AG10803 (cell line): ENCODE data around the gene IFT88.
A peak's percentile ranks its signal among the peaks of the same experiment; 100 is the strongest.

ENCODE experiments used
- DNase-seq: peaks from one replicate; pipeline ENCODE4 v3.0.0; 2010; ENCODE audit warnings: low read depth
- H3K4me3 ChIP-seq: 2 replicates; pipeline ENCODE4 v1.5.1; 2011; ENCODE audit warnings: mild to moderate bottlenecking, low read length, control low read depth
- TF ChIP-seq, protein P1 (sequence below): conservative IDR thresholded peaks from 2 replicates; pipeline ENCODE4 v1.5.1; 2011; ENCODE audit warnings: mild to moderate bottlenecking, low read length, control low read depth, inconsistent platforms

IFT88 gene

GRCh38 chr13:20696073-20696472, 129.1 kb downstream of the IFT88 start:
- no peak overlapping the region for H3K4me3 ChIP-seq
- no peak for DNase-seq
- TF ChIP-seq, protein P1, sequence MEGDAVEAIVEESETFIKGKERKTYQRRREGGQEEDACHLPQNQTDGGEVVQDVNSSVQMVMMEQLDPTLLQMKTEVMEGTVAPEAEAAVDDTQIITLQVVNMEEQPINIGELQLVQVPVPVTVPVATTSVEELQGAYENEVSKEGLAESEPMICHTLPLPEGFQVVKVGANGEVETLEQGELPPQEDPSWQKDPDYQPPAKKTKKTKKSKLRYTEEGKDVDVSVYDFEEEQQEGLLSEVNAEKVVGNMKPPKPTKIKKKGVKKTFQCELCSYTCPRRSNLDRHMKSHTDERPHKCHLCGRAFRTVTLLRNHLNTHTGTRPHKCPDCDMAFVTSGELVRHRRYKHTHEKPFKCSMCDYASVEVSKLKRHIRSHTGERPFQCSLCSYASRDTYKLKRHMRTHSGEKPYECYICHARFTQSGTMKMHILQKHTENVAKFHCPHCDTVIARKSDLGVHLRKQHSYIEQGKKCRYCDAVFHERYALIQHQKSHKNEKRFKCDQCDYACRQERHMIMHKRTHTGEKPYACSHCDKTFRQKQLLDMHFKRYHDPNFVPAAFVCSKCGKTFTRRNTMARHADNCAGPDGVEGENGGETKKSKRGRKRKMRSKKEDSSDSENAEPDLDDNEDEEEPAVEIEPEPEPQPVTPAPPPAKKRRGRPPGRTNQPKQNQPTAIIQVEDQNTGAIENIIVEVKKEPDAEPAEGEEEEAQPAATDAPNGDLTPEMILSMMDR = no peak

- H3K4me3 ChIP-seq = no peak overlapping the region
- no peak for DNase-seq
- TF ChIP-seq, protein P1 = no peak
Observed at GRCh38 chr13:20699715-20700114, 132.8 kb downstream of the IFT88 start.

DNA sequence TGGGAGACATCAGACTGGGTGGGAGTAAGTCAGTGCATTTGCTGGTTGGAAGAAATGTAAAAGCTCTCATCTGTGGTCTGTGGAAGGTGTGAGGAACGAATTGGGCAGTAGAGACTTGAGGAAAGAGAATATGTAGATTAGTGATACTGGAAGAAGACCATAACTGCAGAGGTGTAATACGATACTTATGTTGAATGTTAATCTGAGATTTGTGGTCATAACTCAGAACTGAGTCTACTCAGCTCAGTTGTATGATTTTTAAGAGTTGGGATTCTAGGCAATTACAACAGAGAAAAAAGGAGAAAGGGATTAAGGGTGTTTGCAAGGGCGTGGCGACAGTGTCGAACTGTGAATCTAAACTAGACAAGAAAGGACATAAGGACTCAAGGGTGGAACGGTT, 133.3 kb downstream of the IFT88 start:
- no peak overlapping the region for H3K4me3 ChIP-seq
- TF ChIP-seq, protein P1 = no peak
- DNase-seq = no peak

DNA sequence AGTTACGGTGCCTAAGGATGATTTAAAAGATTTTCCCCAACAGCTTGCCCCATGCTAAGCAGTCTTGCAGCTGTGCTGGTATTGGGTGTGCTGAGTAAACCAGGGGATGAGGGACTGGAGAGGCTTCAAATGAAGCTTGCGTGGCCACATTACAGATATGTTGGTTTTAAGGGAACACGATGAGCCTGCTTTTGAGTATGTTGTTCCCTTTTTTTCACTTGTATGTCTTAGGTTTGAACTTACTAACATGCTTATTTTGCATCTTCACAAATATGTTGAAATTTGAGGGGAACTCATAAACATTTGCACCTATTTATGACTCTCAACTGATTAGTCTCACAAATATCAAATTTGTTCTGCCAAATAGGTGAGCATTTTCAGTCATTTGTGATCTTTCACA, 134.5 kb downstream of the IFT88 start:
- TF ChIP-seq, protein P1 = no peak
- H3K4me3 ChIP-seq = no peak overlapping the region
- no peak for DNase-seq

DNA sequence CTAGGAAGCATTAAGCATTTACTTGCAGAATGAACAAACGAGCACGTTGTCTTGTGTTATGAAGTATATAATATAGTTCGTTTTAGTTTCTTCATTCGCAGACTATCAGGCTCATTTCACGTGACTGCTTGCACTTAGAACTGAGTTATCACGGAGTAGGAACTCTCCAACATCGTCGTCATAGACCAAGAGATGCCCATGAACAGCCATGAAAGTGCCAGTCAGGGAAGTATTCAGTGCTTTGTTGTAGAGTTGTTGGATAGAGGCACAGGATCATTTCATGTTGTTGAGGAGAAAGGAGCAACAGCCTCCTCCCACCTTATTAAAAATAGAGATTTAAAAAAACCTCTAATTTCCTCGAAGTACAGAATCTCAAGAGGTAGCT, 135.6 kb downstream of the IFT88 start:
- TF ChIP-seq, protein P1 = no peak
- H3K4me3 ChIP-seq = peak overlapping the region; percentile 61
- DNase-seq = no peak

GRCh38 chr13:20702915-20703779, 136.2 kb downstream of the IFT88 start, which contains the start of gene IL17D:
Gene IL17D (plus strand): TSS chr13:20703699. CDS start chr13:20704002, 303 bp downstream.
- H3K4me3 ChIP-seq = peak within 1 kb of the TSS; percentile 61
- TF ChIP-seq, protein P1 = no peak
- DNase-seq = no peak
